Panc1 (cell line): Measurements from ENCODE around the gene THADA. TPM values are rescaled to one million over a fixed set of nuclear protein-coding genes. Genes with fewer than 3 reads are reported as not detected.

ENCODE experiments used
- ATAC-seq: fragments of 200-7000 bp; cut with Tn5 transposase; 2 replicates; pipeline ENCODE4 v1.9.1; 2020; ENCODE audit warnings: mild to moderate bottlenecking, moderate library complexity
- BruUV-seq: library from RNA; stranded (reverse); fragments of 400-500 nt; replicated peaks from 2 replicates; lab custom pipeline; 2021; lab: Mats Ljungman, UMichigan
- CTCF ChIA-PET: fragments of 300-600 bp; sonication (Branson Sonifier 250); formaldehyde crosslinking; loops from one replicate; lab custom pipeline; 2022; ENCODE audit warnings: antibody characterized with exemption; lab: Charles Lee
- POLR2A ChIA-PET: fragments of 300-600 bp; sonication (Branson Sonifier 250); formaldehyde crosslinking; loops from one replicate; lab custom pipeline; 2022; ENCODE audit warnings: antibody characterized with exemption; lab: Charles Lee
- DNase-seq: peaks from one replicate; pipeline ENCODE4 v3.0.0-alpha.2; 2010; ENCODE audit warnings: low read depth, low spot score
- H3K27ac ChIP-seq: 2 replicates; pipeline ENCODE4 v1.5.1; 2011; ENCODE audit warnings: mild to moderate bottlenecking, low read length, inconsistent platforms
- H3K27me3 ChIP-seq: fragments of 200-500 bp; sonication (Bioruptor generic); 2 replicates; pipeline ENCODE4 v1.6.0; 2014; ENCODE audit warnings: low read length, inconsistent platforms; ENCODE audit not compliant: control insufficient read depth, insufficient read depth
- H3K36me3 ChIP-seq: fragments of 200-500 bp; sonication (Bioruptor generic); 2 replicates; pipeline ENCODE4 v1.5.1; 2014; ENCODE audit warnings: inconsistent platforms, mild to moderate bottlenecking, low read length, moderate library complexity; ENCODE audit not compliant: control insufficient read depth, insufficient read depth
- H3K4me1 ChIP-seq: 2 replicates; pipeline ENCODE4 v1.5.1; 2011; ENCODE audit warnings: inconsistent platforms, mild to moderate bottlenecking, low read length, moderate library complexity; ENCODE audit not compliant: control insufficient read depth, insufficient read depth
- H3K4me3 ChIP-seq, 2 experiments: 2 replicates each; pipeline ENCODE4 v1.5.1; 2011 to 2012; ENCODE audit warnings: low read depth in 2 of 2, low read length in 2 of 2, mild to moderate bottlenecking in 2 of 2, inconsistent platforms in 1 of 2, moderate library complexity in 1 of 2
- H3K9me3 ChIP-seq: fragments of 200-500 bp; sonication (Bioruptor generic); 2 replicates; pipeline ENCODE4 v1.5.1; 2014; ENCODE audit warnings: low read depth, mild to moderate bottlenecking, inconsistent platforms, low read length, moderate library complexity; ENCODE audit not compliant: control insufficient read depth, insufficient read depth
- CTCF ChIP-seq: fragments of 450-650 bp; IDR thresholded peaks from 2 replicates; pipeline ENCODE4 v1.5.1; 2017; ENCODE audit warnings: mild to moderate bottlenecking
- POLR2AphosphoS5 ChIP-seq: IDR thresholded peaks from 2 replicates; pipeline ENCODE4 v1.6.1; 2012; ENCODE audit warnings: mild to moderate bottlenecking, low read depth, low read length, moderate library complexity
- REST ChIP-seq, 2 experiments: IDR thresholded peaks; 2 replicates each; pipeline ENCODE4 v1.6.1; 2011 to 2012; ENCODE audit warnings: low read depth in 2 of 2, control low read depth in 1 of 2, low read length in 1 of 2, mild to moderate bottlenecking in 1 of 2, moderate library complexity in 1 of 2; ENCODE audit not compliant: insufficient read depth in 1 of 2
- SIN3A ChIP-seq: IDR thresholded peaks from 2 replicates; pipeline ENCODE4 v1.6.1; 2012; ENCODE audit warnings: low read depth, mild to moderate bottlenecking, low read length, moderate library complexity, borderline replicate concordance; ENCODE audit not compliant: insufficient read depth
- TCF7L2 ChIP-seq: IDR thresholded peaks from 2 replicates; pipeline ENCODE4 v1.6.1; 2011; ENCODE audit warnings: mild to moderate bottlenecking, low read depth, low read length, inconsistent platforms
- in situ Hi-C: cut with HindIII; loops from 2 replicates; pipeline ENCODE4 v1.10.0; 2016; ENCODE audit warnings: low sequenced_read_pairs, low pct_unique_long_range_greater_than_20kb
- intact Hi-C: fragments of 100-400 bp; cut with micrococcal nuclease; formaldehyde crosslinking; loops from one replicate; pipeline ENCODE4 v1.10.0; 2022; ENCODE audit not compliant: unreplicated experiment
- total RNA-seq: library from RNA; stranded (reverse); gene quantifications from one replicate; pipeline ENCODE4 v1.2.1, GENCODE V29; 2021; ENCODE audit not compliant: unreplicated experiment

The THADA gene
- total RNA-seq, 1 experiment from 2014 or later = 37.2 TPM

GRCh38 chr2:43258547-43259156, 337.2 kb downstream of the THADA start:
- BruUV-seq = no TSS peak
- in situ Hi-C loops (no loop called here), intact Hi-C loops (no loop called here)
- Histone ChIP-seq H3K4me1 (no peaks in the 10 kb centered on the region), H3K27me3 (no peaks in the 10 kb centered on the region), H3K27ac (no peak overlapping the region), H3K4me3 (no peak overlapping the region), H3K9me3 (no peaks in the 10 kb centered on the region), H3K36me3 (no peaks in the 10 kb centered on the region)
- ATAC-seq (no peak), DNase-seq (no peak)
- POLR2A ChIA-PET = no interaction called here
- TF ChIP-seq CTCF = no peak
- no peak for TF ChIP-seq TCF7L2
- TF ChIP-seq POLR2AphosphoS5 = no peak
- TF ChIP-seq SIN3A = no peak
- no peak for TF ChIP-seq REST (IDR thresholded peaks at IDR 0.05; ENCODE audit: insufficient read depth in 1 of 2, low read depth in 2 of 2, low read length in 1 of 2)
- CTCF ChIA-PET = no interaction called here

GRCh38 chr2:43255296-43255910, 340.4 kb downstream of the THADA start:
- DNase-seq (no peak), ATAC-seq (no peak)
- intact Hi-C loops = no loop called here
- Histone ChIP-seq H3K4me1 (no peaks in the 10 kb centered on the region), H3K36me3 (no peaks in the 10 kb centered on the region), H3K9me3 (no peaks in the 10 kb centered on the region), H3K27ac (no peak overlapping the region), H3K27me3 (no peaks in the 10 kb centered on the region), H3K4me3 (no peak overlapping the region)
- in situ Hi-C loops = no loop called here
- BruUV-seq = no TSS peak
- ChIA-PET POLR2A (interaction anchor here (0.5 kb wide), 1 partner anchor 944 kb away, joined by 3 read pairs; no protein-coding TSS in a partner anchor), CTCF (no interaction called here)
- TF ChIP-seq POLR2AphosphoS5 = no peak
- TF ChIP-seq SIN3A = no peak
- TF ChIP-seq CTCF = no peak
- TF ChIP-seq TCF7L2 = no peak
- no peak for TF ChIP-seq REST (IDR thresholded peaks at IDR 0.05; ENCODE audit: insufficient read depth in 1 of 2, low read depth in 2 of 2, low read length in 1 of 2)
